HL-60/S4 (cell line): Measurements from ENCODE around the gene SPOUT1.
"Not testable (repeated sequence)": the region's sequence is repeated elsewhere in the genome, so short reads cannot be mapped to it uniquely, and the experiment has no call there.

Experiments
- in situ Hi-C: fragments of 300-500 bp; cut with MboI; formaldehyde crosslinking; loops from 2 replicates; pipeline ENCODE4 v1.14.3; 2022; ENCODE audit warnings: low sequenced_read_pairs

Gene SPOUT1

DNA sequence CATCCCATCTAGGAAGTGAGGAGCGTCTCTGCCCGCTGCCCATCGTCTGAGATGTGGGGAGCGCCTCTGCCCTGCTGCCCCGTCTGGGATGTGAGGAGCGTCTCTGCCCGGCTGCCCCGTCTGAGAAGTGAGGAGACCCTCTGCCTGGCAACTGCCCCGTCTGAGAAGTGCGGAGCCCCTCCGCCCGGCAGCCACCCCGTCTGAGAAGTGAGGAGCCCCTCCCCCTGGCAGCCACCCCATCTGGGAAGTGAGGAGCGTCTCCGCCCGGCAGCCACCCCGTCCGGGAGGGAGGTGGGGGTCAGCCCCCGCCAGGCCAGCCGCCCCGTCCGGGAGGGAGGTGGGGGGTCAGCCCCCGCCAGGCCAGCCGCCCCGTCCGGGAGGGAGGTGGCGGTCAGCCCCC lies 49.5 kb downstream of the SPOUT1 start:
- in situ Hi-C loops = not testable (repeated sequence)

DNA sequence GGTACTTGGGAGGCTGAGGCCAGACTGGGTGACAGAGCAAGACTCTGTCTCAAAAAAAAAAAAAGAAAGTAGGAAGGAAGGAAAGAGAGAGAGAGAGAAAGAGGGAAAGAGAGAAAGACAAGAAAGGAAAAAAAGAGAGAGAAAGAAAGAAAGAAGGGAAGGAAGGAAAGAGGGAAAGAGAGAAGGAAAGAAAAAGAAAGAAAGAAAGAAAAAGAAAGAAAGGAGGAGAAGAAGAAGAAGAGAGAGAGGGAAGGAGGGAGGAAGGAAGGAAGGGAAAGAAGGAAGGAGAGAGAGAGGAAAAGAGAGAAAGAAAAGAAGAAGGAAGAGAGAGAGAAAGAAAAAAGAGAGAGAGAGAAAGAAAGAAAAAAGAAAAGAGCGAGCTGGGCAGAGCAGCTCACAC lies 54.8 kb downstream of the SPOUT1 start:
- in situ Hi-C loops = no loop called here

DNA sequence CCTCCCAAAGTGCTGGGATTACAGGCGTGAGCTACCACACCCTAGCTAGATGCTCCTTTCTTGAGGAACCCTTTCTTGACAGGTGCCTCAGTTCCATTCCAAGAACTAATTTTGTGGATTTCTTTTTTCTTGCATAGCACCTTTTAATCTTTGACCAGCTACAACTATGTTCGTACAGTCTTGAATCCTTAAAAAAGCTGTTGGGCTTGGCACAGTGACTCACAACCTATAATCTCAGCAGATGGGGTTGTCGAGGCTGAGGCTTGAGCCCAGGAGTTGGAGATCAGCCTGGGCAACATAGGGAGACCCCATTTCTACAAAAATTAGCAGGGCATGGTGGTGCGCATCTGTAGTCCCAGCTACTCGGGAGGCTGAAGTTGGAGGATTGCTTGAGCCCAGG lies 56.5 kb downstream of the SPOUT1 start:
- in situ Hi-C loops = no loop called here

DNA sequence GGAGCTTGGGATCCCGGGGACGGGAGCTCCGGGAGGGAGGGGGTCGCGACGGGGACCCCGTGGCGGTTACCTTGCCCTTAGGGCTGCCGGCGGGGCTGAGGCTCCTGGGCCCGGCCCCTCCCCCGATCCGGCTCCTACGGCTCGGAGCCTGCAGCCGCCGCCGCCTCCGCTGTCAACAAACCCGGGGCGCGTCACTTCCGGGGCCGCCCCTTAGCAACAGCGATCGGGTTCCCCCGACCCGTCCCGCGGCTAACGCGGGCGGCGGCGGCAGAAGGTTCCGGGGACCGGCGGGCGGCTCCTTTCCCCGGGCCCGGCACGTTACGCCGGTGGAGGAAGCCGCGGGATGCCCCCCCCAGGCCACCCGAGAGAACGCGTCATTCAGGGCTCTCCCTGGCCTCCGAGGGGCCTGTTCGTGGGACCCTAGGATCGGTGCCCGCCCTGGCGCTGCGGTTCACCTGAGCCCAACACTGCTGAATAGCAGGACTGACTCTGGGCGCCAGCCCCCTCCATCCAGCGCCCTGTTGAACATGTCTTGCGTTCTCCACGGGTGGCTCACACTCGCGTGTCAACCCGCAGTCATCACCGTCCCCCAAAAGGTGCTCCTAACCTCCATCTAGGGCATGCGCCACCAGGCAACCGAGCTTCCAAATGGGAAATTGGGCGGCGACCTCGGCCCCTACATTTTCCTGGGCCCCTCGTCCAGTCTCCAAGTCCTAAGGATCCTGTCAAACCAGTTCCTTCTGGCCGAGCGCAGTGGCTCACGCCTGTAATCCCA lies 57.7 kb downstream of the SPOUT1 start, which contains the start of gene ZER1:
Gene ZER1 (minus strand): TSS at position 183 of the 775 bp plus-strand sequence. CDS start 16,362 bp downstream, outside the sequence.
- in situ Hi-C loops = no loop called here

DNA sequence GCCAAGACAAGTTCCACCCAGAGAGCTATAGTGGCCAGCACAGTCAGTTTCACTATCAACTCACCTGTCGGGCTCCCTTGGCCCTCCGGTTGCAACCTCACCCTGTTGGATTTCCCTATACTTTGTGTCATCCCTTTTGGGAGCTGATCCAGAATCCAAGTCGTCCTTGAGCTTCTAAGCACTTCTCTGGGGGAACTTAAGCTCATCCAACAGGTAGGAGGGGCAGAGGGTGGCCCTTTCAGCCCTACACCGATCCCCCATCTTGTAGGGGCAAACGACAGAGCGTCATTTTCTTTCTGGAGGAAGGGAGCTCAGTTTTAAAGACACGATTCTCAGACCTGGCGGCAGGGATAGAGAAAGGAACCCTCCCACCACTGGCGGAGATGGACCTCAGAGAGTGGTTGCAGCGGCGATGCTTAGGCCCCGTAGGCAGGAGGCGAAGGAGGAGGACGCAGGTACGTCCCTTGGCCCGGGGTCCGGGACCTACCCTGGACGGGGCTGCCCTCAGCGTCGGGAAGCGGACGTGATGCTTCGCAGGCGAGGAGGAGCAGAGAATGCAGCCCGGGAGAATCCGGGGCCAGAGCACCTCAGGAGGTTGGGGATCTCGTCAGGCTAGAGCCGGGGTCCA lies 58.4 kb downstream of the SPOUT1 start:
- in situ Hi-C loops = no loop called here

DNA sequence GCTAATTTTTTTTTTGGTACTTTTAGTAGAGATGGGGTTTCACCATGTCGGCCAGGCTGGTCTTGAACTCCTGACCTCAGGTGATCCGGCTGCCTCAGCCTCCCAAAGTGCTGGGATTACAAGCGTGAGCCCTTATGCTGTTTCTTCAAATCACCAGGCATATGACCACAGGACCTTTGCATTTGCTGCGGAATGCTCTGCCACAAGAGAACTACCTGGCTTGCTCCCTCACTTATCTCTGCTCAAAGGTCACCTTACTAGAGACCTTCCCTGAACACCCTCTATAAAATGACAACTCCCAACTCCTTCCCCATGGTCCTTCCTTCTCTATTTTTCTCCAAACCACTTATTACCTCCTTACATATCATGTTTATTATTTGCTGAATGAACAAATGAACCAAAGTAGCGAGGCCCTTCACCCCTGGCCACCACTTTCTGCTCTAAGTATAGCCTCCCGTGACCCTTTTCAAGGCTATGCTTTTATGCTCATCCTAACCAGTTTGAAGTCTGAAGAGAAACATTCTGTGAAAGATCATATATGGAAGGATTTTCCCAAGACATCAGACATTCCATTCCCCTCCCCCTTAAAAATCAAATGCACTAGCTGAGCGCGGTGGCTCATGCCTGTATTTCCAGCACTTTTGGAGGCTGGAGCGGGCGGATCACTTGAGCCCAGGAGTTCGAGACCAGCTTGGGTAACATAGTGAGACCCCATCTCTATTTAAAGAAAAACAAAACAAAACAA lies 59.1 kb downstream of the SPOUT1 start:
- in situ Hi-C loops = no loop called here
